HG02840 (cell line): ENCODE measurements around the gene SLC17A2.
A peak's percentile ranks its signal among the peaks of the same experiment; 100 is the strongest.

Experiments
- ATAC-seq: cut with Tn5 transposase; IDR thresholded peaks from one replicate; pipeline ENCODE4 v1.9.1; 2021; ENCODE audit warnings: mild to moderate bottlenecking, moderate library complexity, moderate number of reproducible peaks; ENCODE audit not compliant: unreplicated experiment, low FRiP score

SLC17A2 gene, protein sequence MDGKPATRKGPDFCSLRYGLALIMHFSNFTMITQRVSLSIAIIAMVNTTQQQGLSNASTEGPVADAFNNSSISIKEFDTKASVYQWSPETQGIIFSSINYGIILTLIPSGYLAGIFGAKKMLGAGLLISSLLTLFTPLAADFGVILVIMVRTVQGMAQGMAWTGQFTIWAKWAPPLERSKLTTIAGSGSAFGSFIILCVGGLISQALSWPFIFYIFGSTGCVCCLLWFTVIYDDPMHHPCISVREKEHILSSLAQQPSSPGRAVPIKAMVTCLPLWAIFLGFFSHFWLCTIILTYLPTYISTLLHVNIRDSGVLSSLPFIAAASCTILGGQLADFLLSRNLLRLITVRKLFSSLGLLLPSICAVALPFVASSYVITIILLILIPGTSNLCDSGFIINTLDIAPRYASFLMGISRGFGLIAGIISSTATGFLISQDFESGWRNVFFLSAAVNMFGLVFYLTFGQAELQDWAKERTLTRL

DNA sequence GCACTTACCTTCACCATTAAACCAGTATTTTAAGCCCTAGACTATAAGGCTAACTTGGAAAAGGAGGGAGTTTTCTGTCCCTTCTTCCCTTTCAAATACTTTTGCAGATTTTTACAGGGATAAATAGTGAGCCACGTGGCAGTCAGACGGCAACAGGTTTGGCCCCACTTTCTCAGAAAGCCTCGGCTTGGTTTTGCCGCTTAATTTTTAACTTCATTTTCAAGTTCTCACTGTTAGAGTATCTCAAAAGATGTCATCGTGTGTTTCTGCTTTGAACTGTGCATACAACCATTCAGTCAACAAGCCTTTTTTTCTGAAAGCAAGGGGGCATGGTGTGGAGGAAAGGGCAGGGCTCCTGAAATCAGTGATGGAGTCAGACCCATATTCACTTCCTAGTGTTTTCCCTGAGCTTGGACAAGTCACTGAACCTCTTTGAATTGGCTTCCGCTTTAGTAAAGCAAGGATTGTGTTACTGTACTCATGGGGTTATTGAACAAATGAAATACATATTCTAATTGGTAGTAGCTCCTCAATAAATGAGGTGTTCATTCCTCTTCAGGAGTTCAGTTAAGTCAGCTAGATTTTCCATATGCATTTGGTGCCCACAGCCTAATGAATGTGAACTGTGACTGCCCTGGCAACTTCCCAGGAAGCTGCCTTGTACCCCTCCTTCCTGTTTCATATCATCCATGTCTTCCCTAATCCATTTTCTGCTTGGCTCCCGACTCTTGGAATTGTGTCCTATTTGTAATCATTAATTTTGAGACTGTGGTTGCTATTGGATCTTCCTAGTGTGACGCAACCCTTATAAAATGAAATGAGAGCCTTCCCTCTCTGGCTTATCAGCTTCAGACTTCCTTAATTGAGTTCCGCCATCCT is at the start of gene SLC17A2:
SLC17A2 (minus strand) TSS at position 160 of the 879 bp plus-strand sequence. CDS start 4,895 bp downstream, outside the sequence.
- no peak for ATAC-seq

DNA sequence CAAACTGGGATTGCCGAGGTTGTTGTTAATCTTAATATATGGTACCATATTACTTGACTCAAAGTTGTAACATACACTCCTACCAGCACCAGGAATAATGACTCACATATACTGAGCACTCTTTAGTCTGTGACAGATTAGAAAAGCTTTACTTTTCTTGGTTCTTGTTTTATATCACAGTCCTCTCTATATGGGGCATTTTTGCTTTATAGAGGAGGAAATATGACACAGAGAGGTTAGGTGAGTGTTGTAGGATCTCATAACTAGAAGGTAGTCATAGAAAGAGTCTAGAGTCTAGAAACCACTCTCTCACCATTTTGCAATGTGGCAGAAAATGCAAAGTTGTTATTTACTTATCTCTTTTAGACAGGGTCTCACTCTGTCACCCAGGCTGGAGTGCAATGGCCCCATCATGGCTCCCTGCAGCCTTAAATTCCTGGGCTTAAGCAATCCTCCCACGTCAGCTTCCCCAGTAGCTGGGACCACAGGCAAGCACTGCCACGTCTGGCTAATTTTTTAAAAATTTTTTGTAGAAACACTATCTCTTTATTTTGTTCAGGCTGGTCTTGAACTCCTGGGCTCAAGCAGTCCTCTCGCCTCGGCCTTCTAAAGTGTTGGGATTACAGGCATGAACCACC is 45.6 kb upstream of the SLC17A2 start:
- no peak for ATAC-seq

DNA sequence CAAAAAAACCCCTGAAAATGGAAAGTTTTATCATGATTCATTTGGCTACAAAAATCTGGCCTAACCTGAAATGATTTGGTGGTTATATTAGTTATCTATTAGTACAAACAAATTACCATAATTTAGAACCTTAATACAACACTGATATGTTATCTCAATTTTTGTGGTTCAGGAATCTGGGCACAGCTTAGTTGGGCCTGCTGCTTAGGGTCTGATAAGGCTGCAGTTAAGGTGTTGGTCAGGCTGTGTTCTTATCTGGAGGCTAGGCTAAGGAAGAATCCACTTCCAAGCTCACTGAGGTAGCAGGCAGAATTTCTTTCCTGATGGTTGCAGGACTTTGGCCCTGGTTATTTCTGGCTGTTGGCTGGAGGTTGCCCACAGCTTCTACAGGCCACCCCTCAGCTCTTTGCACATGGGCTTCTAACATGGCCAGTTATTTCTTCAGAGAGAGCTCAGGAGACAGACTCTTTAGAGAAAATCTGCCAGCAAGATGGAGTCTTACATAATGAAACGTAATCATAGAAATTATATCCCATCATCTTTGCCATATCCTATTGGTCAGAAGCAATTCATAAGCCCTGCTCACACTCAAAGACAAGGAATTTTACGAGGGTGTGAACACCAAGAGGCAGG is 43.5 kb upstream of the SLC17A2 start:
- no peak for ATAC-seq

DNA sequence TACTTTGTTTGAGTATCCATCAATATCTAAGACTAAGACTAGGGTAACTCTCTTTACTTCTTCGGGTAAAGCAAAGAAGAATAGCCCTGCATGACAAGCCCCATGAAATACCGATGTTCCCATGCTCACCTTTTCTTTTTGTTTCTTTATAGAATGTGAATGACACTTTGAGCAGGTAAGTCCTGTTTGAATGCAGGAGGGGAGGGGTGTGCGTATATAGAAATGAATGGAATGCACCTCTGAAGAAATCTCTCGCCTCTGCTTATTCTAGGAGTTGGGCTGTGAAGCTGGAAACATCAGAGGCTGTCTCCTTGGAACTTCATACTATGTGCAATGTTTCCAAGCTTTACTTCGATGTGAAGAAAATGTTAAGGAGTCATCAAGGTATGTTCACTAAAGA is 42.4 kb upstream of the SLC17A2 start:
- ATAC-seq, result no peak

DNA sequence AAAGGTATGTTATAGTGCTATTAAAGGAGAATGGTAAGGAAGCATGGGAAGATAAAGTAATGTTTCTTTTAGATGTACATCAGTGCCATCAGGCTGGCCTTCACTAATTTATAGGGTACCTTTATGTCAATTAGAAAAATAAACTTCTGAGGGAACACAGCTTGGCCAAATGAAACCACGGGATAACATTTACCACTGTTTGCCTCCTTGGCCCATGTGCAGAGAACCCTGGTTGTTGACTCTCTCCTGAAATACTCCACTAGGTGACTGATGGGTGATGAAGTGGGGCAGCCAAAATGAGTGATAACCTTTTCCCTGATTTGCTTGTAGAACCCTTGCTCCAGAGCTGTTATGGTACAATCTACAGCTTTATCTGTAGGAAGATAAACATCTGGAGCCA is 41.6 kb upstream of the SLC17A2 start:
- no peak for ATAC-seq

DNA sequence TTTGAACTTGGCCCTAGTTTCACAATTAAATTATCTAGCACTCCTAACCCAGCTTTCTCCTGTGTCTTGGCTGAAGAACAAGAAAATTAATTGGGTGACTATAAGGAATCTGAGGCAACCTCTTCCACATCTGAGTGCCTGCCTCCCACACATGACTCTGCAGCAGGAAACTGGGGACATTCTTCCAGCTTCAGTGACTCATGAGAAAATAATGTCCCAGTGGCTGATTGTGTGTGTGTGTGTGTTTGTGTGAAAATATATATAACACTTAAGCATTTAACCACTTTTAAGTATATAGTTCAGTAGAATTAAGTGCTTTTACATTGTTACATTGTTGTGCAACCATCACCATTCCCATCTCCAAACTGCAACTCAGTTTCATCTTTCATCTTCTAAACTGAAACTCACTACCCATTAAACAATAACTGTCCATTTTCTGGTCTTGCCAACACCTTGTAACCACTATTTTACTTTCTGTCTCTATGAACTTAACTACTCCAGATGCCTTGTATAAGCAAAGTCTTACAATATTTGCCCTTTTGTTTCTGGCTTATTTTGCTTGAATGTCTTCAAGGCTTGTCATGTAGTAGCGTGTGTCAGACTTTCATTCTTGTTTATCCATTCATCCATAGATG is 40.8 kb upstream of the SLC17A2 start:
- no peak for ATAC-seq

DNA sequence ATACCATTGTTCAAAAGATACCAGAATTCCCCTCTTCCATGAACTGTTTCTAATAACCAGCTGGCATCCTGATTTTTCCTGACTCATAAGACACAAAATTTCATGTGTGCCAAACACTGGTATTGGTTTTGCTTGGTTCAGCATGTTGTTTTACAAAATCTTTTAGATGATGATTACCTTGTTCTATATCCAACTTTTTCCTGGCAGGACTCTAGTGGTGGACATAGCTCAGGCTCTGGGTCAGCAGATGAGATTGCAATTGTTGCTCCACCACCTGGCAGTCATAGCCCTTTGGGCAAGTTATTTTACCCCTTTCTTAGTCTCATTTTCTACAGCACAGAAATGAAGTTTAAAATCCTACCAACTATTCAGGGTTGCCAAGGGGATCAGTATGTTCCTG is 38.3 kb upstream of the SLC17A2 start:
- no peak for ATAC-seq

DNA sequence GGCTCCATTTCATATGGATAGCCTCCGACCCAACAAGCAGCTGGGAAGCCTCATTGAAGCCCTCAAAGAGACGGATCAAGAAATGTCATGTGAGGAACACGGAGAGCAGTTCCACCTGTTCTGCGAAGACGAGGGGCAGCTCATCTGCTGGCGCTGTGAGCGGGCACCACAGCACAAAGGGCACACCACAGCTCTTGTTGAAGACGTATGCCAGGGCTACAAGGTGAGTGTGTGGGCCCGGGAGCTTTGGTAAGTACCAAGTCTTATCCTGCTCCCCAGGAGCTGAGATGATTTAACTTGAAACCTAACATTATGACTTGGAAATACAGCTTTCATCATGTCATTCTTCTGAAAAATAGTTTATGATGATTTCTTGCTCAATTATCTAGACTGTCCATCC is 36.2 kb upstream of the SLC17A2 start:
- no peak for ATAC-seq

DNA sequence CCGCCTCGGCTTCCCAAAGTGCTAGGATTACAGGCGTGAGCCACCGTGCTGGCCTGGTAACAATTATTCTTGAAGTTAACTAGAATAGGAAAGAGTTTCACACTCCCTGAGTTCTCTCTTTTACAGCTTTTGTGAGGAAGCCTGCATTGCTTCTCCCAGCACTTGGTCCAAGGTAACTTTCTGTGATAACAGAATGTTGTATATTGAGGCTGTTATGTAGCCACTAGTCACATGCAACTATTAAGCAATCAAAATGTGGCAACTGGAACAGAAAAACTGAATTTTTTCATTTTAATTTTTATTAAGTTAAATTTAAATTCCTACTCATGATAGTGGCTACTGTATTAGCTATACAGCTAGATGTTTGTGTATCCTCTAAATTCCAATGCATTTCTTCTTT is 34.6 kb upstream of the SLC17A2 start:
- ATAC-seq, result no peak

DNA sequence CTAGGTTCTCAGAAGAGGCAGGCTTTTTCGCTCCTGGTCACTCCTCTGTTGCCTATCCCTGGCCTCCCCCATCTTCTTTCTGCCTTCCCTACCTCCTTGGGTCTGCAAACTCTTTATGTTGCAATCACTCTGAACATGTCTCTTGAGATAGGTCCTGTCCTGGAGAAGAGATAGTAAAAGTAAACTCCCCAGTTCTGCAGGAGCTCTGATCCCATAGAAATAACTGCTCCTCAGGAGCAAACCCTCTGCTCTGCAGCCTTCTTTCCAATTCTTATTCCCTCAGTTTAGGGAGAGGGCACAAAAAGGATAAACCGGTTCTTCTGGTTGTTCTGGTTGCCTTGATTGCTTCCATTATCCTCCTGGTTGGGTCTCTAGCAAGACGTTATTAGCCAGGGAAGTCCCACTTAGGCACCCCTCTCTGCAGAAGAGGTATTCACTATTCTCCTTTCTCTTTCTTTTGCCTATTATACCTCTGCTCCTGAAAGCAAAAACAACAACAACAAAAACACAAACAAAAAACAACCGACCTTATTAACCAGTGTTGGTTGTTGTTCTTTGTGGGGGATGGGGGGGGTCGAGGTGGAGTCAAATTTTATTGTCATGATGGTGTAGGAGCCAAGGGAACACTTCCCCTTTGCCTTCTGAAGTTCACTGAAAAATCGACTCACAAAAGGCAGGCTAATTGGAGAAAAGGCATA is 33.1 kb upstream of the SLC17A2 start:
- no peak for ATAC-seq

DNA sequence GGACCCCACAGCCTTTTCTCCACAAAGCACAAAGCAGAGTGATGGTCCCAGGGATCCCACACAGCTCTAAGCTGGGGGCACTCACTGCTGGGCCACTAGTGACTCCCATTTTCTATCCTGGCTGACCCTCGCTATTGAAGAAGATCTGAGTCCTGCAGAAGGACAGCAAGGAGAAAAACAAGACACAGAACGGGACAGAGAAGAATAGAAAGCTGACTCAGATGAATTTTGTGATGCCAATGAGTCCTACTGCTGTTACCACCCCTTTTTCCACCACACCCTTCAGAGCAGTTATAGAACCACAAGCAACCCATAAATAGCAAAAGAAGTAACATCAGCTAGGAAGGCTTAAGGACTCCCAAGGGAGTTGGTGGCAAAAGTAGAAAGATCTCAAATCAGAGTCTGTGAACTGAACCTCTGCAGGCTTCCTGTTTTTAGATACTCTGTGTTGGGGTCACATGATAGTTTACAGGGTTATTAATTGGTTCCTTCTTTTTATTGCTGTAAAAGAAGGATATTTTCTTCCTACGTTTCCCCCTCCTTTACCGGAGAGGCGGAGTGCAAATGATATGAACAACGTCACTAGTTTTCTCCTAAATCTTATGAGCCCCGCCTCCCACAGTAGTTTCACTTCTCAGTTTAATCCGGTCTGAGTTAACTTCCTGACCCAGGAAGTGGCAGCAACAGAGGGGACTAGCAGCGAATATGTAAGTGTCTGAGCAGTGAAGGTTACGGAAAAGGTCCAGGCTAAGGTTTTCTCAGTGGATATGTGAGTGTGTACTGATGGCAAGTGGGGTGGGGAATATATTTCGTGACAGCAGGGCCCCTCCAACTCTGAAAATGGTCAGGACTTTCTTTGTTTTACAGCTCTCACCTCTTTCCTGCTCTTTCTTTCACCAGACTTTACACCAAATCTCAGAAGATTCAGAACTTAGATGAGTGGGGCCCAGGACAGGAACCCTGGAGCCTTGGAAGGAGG is 31.9 kb upstream of the SLC17A2 start, which contains the start of gene TRIM38:
TRIM38 (plus strand) TSS at position 654 of the 979 bp plus-strand sequence. CDS start 3,721 bp downstream, outside the sequence.
- peak; percentile 74 for ATAC-seq

DNA sequence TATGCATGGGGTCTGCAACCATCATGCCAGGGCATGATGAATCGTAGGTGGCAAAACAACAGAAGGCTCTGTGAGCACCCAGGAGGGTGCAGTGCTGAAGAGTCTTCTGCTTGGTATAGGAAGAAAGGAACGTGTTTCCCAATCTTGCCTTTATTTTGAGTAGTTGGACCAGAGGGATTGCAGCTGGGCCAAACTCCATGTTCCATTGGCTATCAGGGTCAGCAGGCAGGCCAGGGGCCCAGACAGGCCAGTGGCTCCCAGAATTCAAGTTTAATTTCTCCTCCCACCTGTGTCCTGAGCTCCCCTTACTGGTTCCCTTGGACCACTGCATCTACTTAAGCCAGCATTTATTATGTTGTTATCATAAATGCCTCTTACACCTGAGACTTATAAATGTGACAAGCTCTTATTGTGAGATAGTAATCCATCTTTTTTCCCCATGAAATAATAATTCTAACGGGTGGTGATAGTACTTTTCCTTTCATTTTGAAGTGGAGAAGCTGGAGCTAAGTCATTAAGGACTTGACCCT is 31.2 kb upstream of the SLC17A2 start:
- ATAC-seq, result no peak

DNA sequence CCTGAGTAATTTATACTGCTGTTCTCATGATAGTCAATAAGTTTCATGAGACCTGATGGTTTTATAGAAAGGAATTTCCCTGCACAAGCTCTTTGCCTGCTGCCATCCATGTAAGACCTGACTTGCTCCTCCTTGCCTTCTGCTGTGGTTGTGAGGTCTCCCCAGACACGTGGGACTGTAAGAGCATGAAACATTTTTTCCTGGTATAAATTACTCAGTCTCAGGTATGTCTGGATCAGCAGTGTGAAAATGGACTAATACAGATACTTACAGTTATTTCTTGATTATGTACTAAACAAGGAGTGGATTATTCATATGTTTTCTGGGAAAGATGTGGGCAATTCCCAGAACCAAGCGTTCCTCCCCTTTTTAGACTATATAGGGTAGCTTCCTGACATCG is 30.2 kb upstream of the SLC17A2 start:
- no peak for ATAC-seq

DNA sequence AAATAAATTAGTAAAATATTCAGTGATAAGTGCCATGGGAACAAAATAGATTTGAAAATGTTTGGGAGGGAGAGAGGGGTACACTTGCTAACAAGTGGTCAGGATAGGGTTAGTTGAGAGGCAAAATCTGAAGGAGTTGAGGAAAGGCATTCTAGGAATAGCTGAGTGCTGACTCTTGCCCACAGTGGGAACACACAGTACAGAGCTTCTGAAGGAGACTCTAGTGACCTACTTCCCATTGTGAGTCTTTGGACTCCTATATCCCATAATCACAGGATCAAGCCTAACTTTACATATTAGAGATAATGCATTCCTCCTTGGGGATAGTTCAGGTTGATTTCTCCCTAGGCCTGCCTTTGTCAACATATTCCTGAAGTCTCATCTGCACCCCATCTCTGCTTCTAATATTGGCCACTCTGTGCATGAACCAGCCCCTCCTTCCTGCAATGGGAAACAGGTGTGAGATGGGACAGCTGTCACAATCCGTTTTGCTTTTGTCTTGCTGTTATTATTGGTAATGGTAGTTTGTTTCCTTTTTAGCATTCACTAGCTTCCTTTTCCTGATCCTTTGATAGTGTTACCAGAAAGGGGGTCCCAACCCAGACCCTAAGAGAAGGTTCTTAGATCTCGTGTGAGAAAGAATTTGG is 29.5 kb upstream of the SLC17A2 start:
- no peak for ATAC-seq

DNA sequence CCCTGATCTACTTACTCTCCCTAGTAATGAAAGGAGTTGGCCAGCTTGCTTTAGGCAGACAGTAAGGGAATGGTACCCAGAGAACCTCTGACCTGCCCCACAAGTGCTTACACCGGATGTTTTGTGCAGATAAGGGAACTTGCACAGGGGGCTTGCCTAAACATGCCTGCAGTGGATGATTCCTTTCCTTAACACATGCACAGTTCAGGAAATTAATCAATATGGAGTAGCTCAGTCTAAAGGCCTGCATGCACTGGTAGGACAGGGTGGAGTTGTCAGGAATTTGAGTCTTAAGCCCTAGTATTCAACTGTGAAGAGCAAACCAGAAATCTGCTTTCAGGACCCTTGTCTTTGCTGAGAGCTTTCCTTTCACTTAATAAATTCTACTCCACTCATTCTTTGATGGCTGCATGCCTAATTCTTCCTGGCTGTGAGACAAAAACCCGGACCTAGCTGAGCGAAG is 28.2 kb upstream of the SLC17A2 start:
- no peak for ATAC-seq

DNA sequence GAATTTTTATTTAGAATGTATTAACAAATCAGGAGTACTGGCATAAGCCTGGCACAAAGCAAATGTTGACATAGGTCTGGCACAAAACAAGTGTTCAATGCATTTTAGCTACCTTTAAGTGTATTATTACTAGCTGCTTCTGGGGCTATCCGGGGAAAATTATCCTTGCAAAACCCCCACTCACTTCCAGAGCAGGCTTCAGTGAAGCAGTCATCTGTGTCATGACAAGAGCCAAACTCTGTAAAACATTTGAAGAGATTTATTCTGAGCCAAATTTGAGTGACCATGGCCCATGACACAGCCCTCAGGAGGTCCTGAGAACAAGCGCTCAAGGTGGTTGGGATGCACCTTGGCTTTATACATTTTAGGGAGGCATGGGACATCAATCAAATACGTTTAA is 25.7 kb upstream of the SLC17A2 start:
- ATAC-seq, result no peak

DNA sequence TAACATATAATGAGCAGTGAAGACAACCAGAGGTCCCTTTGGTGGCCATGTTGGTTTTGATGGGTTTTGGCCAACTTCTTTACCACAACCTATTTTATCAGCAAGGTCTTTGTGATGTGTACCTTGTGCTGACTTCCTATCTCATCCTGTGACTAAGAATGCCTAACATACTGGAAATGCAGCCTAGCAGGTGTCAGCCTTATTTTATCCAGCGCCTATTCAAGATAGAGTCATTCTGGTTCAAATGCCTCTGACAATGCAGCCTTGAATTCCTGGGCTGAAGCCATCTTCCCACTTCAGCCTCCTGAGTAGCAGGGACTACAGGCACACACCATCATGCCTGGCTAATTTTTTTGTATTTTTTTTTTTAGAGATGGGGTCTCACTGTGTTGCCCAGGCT is 24.3 kb upstream of the SLC17A2 start:
- no peak for ATAC-seq
